Ovary (tissue), 10 donors: ENCODE data around the gene SLC26A4. TPM values are rescaled to one million over a fixed set of nuclear protein-coding genes. Genes with fewer than 3 reads are reported as not detected.
A peak's percentile ranks its signal among the peaks of the same experiment; 100 is the strongest.

ENCODE experiments used
- DNase-seq, 5 donors: peaks; one replicate each; pipeline ENCODE4 v3.0.0-alpha.2; 2019 to 2020
- H3K27ac ChIP-seq, 2 donors: fragments of 200-600 bp; one replicate each; pipeline versions ENCODE4 v1.5.1 to v1.8.0; 2019 to 2022
- H3K27me3 ChIP-seq: fragments of 200-600 bp; one replicate; pipeline ENCODE4 v1.8.0; 2022
- H3K36me3 ChIP-seq: fragments of 200-600 bp; sonication (generic); one replicate; pipeline ENCODE4 v1.5.1; 2019
- H3K4me1 ChIP-seq: one replicate; pipeline ENCODE4 v1.8.1; 2013; ENCODE audit warnings: mild to moderate bottlenecking, moderate library complexity; ENCODE audit not compliant: insufficient read depth
- H3K4me3 ChIP-seq: fragments of 200-600 bp; sonication (generic); one replicate; pipeline ENCODE4 v1.5.1; 2017
- H3K9me3 ChIP-seq, 2 donors: fragments of 200-600 bp in 1 of 2; sonication (generic) in 1 of 2; one replicate each; pipeline versions ENCODE4 v1.5.1 to v1.8.1; 2013 to 2019; ENCODE audit warnings: mild to moderate bottlenecking in 1 of 2, moderate library complexity in 1 of 2
- CTCF ChIP-seq, 3 donors: fragments of 450-650 bp in 2 of 3; fragments of 200-600 bp in 1 of 3; IDR thresholded peaks; one replicate each; pipeline versions ENCODE4 v1.5.1 to v1.8.0; 2016 to 2022; ENCODE audit warnings: antibody characterized with exemption in 3 of 3, mild to moderate bottlenecking in 1 of 3
- EP300 ChIP-seq: sonication (generic); formaldehyde crosslinking; IDR thresholded peaks from one replicate; pipeline ENCODE4 v1.6.1; 2017; ENCODE audit warnings: antibody characterized with exemption
- POLR2A ChIP-seq: fragments of 450-650 bp; IDR thresholded peaks from one replicate; pipeline ENCODE4 v1.6.1; 2017; ENCODE audit warnings: antibody characterized with exemption, mild to moderate bottlenecking, moderate library complexity
- WGBS, 3 donors: extraction: QIAGEN DNeasy Blood & Tissue Kit in 1 of 3; methylation state at CpG; one replicate each; pipeline versions ENCODE4 v1.1.5 to v1.1.7; 2013 to 2017; 5-methylcytosine and 5-hydroxymethylcytosine counted together
- intact Hi-C, 4 donors: fragments of 100-400 bp; cut with DNase I; formaldehyde crosslinking; loops; one replicate each; pipeline versions ENCODE4 v1.11.0 to v1.15.1; 2022 to 2023
- long read RNA-seq, 3 donors: library from polyadenylated mRNA in 2 of 3; unstranded in 2 of 3; transcript quantifications; one replicate each; pipeline ENCODE4 v2.0.0 and lab custom pipeline, GENCODE V29; 2021 to 2026
- polyA plus RNA-seq, 2 donors: library from polyadenylated mRNA; stranded (reverse); fragments of 200-250 nt in 1 of 2; fragments of 350-450 nt in 1 of 2; fragmentation: Illumina TruSeq in 1 of 2; extraction: RNeasy Lipid Tissue Mini Kit (QIAGEN cat#74804) in 1 of 2; gene quantifications; one replicate each; pipeline ENCODE4 v1.2.3, GENCODE V29; 2013 to 2014
- total RNA-seq, 7 donors: library from RNA; depleted of rRNA in 2 of 7; stranded (reverse); fragments of >200 nt in 2 of 7; fragmentation: NEBNext Ultra II Directional in 3 of 7; extraction: Animal tissue kit (Norgen Biotek cat#: 25700) in 3 of 7; gene quantifications; one replicate each; pipeline versions ENCODE4 v1.1.0 to v1.2.4, GENCODE V29; 2016 to 2023
- donor health status: DM: no; HTN: no; CAD: no; lungs with moderate emphysema.
- donor health status: DM: no; HTN: no; CAD: no.
- donor health status: Bipolar disorder and iron deficiency.
- donor health status: DM: yes; HTN: yes; CAD: no.
- donor health status: DM: no; HTN: no; CAD: no.
- donor health status: DM: yes; HTN: yes; CAD: no.

The SLC26A4 gene
- 1 to 10 TPM in 2 of 7 donors, under 1 TPM in 5; 0.11 to 1.3 (median 0.72) TPM for total RNA-seq
- polyA plus RNA-seq, result under 1 TPM; 0.33 to 0.62 TPM
- long read RNA-seq, donor 1, partial matches to known transcripts, result 1 of 1 reads
- long read RNA-seq, donor 1, other reads (novel, unspliced or antisense), result 0 of 1 reads
- long read RNA-seq, donor 2, result 0 reads
- long read RNA-seq, donor 3, partial matches to known transcripts, result 1 of 1 reads
- long read RNA-seq, donor 3, other reads (novel, unspliced or antisense), result 0 of 1 reads

GRCh38 chr7:107660381-107661080 lies at the start of gene SLC26A4:
TSS of gene SLC26A4 (plus strand) at chr7:107660828. CDS start at chr7:107661642, 814 bp downstream.
- Histone ChIP-seq H3K27ac (no peak within 1 kb of the TSS), H3K27me3 (no peaks in the 10 kb centered on the region), H3K4me3 (peak within 1 kb of the TSS; percentile 36), H3K9me3 (no peaks in the 10 kb centered on the region), H3K36me3 (no peaks in the 10 kb centered on the region), H3K4me1 (peaks cover 9% of the 10 kb centered on the region)
- intact Hi-C loops, result no loop called here
- TF ChIP-seq EP300 (no peak), CTCF (IDR thresholded peaks at IDR 0.05) (no peak), POLR2A (no peak)
- DNase-seq, result no peak
- 4 to 8% (median 6%) methylated on average over 35 to 37 of the region's 37 CpGs for WGBS, 3 donors

GRCh38 chr7:107613439-107613838 lies 47.2 kb upstream of the SLC26A4 start:
- no peaks in the 10 kb centered on the region for H3K27me3 ChIP-seq
- no peak overlapping the region for H3K27ac ChIP-seq
- WGBS, 3 donors, result 89 to 91% (median 91%) methylated on average over 1 of the region's 1 CpG
- no peaks in the 10 kb centered on the region for H3K9me3 ChIP-seq
- DNase-seq, result no peak
- intact Hi-C loops, result no loop called here
- TF ChIP-seq POLR2A, result no peak
- TF ChIP-seq EP300, result no peak
- TF ChIP-seq CTCF (IDR thresholded peaks at IDR 0.05), result no peak
- no peaks in the 10 kb centered on the region for H3K36me3 ChIP-seq
- H3K4me3 ChIP-seq, result no peak overlapping the region
- no peaks in the 10 kb centered on the region for H3K4me1 ChIP-seq

GRCh38 chr7:107613948-107614347 lies 46.7 kb upstream of the SLC26A4 start:
- TF ChIP-seq POLR2A (no peak), CTCF (IDR thresholded peaks at IDR 0.05) (no peak), EP300 (no peak)
- intact Hi-C loops, result no loop called here
- H3K4me3 ChIP-seq, result no peak overlapping the region
- H3K4me1 ChIP-seq, result no peaks in the 10 kb centered on the region
- H3K9me3 ChIP-seq, result no peaks in the 10 kb centered on the region
- no peaks in the 10 kb centered on the region for H3K27me3 ChIP-seq
- no peak overlapping the region for H3K27ac ChIP-seq
- no peaks in the 10 kb centered on the region for H3K36me3 ChIP-seq
- no peak for DNase-seq

- H3K4me3 ChIP-seq, result no peak overlapping the region
- no peak overlapping the region for H3K27ac ChIP-seq
- no peaks in the 10 kb centered on the region for H3K27me3 ChIP-seq
- H3K36me3 ChIP-seq, result no peaks in the 10 kb centered on the region
- intact Hi-C loops, result no loop called here
- H3K4me1 ChIP-seq, result no peaks in the 10 kb centered on the region
- TF ChIP-seq EP300 (no peak), CTCF (IDR thresholded peaks at IDR 0.05) (no peak), POLR2A (no peak)
- H3K9me3 ChIP-seq, result no peaks in the 10 kb centered on the region
- DNase-seq, result no peak
Measured at GRCh38 chr7:107614425-107614824, 46.2 kb upstream of the SLC26A4 start.
